Amygdala (tissue), 56 donors: Measurements from ENCODE around the gene TBC1D22A.
"Not testable (repeated sequence)": the region's sequence is repeated elsewhere in the genome, so short reads cannot be mapped to it uniquely, and the experiment has no call there.

Experiments used
- DNase-seq, 56 donors: peaks; one replicate each; lab custom pipeline; 2025; lab: John Stamatoyannopoulos, UW

Gene TBC1D22A

GRCh38 chr22:46769706-46770105, 7.3 kb downstream of the TBC1D22A start:
- DNase-seq, result no peak

GRCh38 chr22:46770151-46770641, 7.7 kb downstream of the TBC1D22A start:
- DNase-seq, result no peak

- peak in 9 of 56 donors; percentile 19 to 51 (median 23) for DNase-seq
Measured at GRCh38 chr22:46770726-46771125, 8.3 kb downstream of the TBC1D22A start.

- DNase-seq, result no peak
Measured at GRCh38 chr22:46773076-46773475, 10.6 kb downstream of the TBC1D22A start.

GRCh38 chr22:46774253-46774979, 12.0 kb downstream of the TBC1D22A start:
- peak in 12 of 56 donors; percentile 20 to 70 (median 34) for DNase-seq

- DNase-seq, result no peak
Measured at GRCh38 chr22:46774980-46775849, 12.8 kb downstream of the TBC1D22A start.

- no peak for DNase-seq
Measured at GRCh38 chr22:46775850-46776826, 13.7 kb downstream of the TBC1D22A start.

GRCh38 chr22:46776876-46777608, 14.6 kb downstream of the TBC1D22A start:
- DNase-seq, result no peak

GRCh38 chr22:46777609-46777970, 15.1 kb downstream of the TBC1D22A start:
- DNase-seq, result peak in 18 of 56 donors; percentile 16 to 71 (median 44)

- no peak for DNase-seq
Measured at GRCh38 chr22:46779023-46779422, 16.6 kb downstream of the TBC1D22A start.

GRCh38 chr22:46779651-46780050, 17.2 kb downstream of the TBC1D22A start:
- no peak for DNase-seq

GRCh38 chr22:46780453-46780852, 18.0 kb downstream of the TBC1D22A start:
- no peak for DNase-seq

- DNase-seq, result no peak
Measured at GRCh38 chr22:46781291-46781690, 18.8 kb downstream of the TBC1D22A start.

- DNase-seq, result not testable (repeated sequence)
Measured at GRCh38 chr22:46782200-46782599, 19.8 kb downstream of the TBC1D22A start.

- DNase-seq, result no peak
Measured at GRCh38 chr22:46783721-46784120, 21.3 kb downstream of the TBC1D22A start.

- DNase-seq, result no peak
Measured at GRCh38 chr22:46788441-46789172, 26.2 kb downstream of the TBC1D22A start.

GRCh38 chr22:46789992-46790391, 27.5 kb downstream of the TBC1D22A start:
- DNase-seq, result no peak

- DNase-seq, result peak in 20 of 56 donors; percentile 18 to 65 (median 44)
Measured at GRCh38 chr22:46791201-46791731, 28.8 kb downstream of the TBC1D22A start.
